SK-N-MC (cell line): ENCODE results near the gene NOS2.

Source experiments
- DNase-seq: peaks from one replicate; pipeline ENCODE4 v3.0.0-alpha.2; 2011; ENCODE audit warnings: low read depth, low spot score
- H3K27ac ChIP-seq: fragments of 200-600 bp; sonication (generic); 2 replicates; pipeline ENCODE4 v1.5.1; 2016; ENCODE audit warnings: mixed run types
- H3K36me3 ChIP-seq: fragments of 200-600 bp; sonication (generic); 2 replicates; pipeline ENCODE4 v1.6.1; 2017; ENCODE audit warnings: antibody characterized with exemption, low read length, mixed read lengths; ENCODE audit not compliant: insufficient read depth
- H3K4me3 ChIP-seq: fragments of 200-600 bp; sonication (generic); 2 replicates; pipeline ENCODE4 v1.5.1; 2016
- H3K9ac ChIP-seq: fragments of 200-600 bp; sonication (generic); 2 replicates; pipeline ENCODE4 v1.8.0; 2017; ENCODE audit warnings: mixed run types, mixed read lengths; ENCODE audit not compliant: insufficient read length
- H3K9me3 ChIP-seq: fragments of 200-600 bp; sonication (generic); 2 replicates; pipeline ENCODE4 v1.6.1; 2017; ENCODE audit warnings: low read depth, mild to moderate bottlenecking, antibody characterized with exemption, low read length, moderate library complexity, mixed read lengths
- EZH2 ChIP-seq: fragments of 200-600 bp; sonication (generic); IDR thresholded peaks from one replicate; pipeline ENCODE4 v1.6.1; 2017; ENCODE audit warnings: antibody characterized with exemption
- FOXP2 ChIP-seq: optimal IDR thresholded peaks from 2 replicates; pipeline ENCODE3; 2011; ENCODE audit warnings: mild to moderate bottlenecking, moderate library complexity; ENCODE audit not compliant: insufficient read depth; ENCODE audit errors: extremely low read length, control extremely low read depth
- POLR2AphosphoS5 ChIP-seq: IDR thresholded peaks from 2 replicates; pipeline ENCODE4 v1.6.1; 2012; ENCODE audit warnings: mild to moderate bottlenecking, low read depth, low read length, borderline replicate concordance

The NOS2 gene

DNA sequence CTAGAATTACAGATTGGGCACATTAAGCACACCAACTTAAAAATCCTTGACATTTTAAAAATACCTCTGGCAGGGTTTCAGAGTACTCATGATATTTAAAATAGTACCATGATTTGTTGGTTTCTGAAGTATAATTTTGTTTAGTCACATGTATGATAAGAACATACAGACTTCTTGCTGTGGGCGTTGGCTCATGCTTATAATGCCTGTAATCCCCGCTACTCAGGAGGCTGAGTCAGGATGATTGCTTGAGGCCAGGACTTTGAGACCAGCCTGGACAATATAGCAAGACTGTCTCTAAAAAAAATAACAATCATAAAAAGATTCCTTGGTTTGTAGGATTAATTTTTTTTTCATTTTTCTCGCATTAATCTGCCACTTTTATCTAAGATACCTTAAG lies 78.5 kb downstream of the NOS2 start:
- TF ChIP-seq EZH2 (no peak), FOXP2 (no peak), POLR2AphosphoS5 (no peak)
- Histone ChIP-seq H3K9me3 (no peaks in the 10 kb centered on the region), H3K9ac (no peak overlapping the region), H3K4me3 (no peak overlapping the region), H3K36me3 (no peaks in the 10 kb centered on the region), H3K27ac (no peak overlapping the region)
- DNase-seq = no peak
